Measurements from ENCODE around the gene FAF1. TPM values are rescaled to one million over a fixed set of nuclear protein-coding genes. Genes with fewer than 3 reads are reported as not detected.
"Not testable (repeated sequence)": the region's sequence is repeated elsewhere in the genome, so short reads cannot be mapped to it uniquely, and the experiment has no call there.

FAF1 gene
- total RNA-seq, 2 donors from 2014 or later, result 71.2 to 76.8 TPM

DNA sequence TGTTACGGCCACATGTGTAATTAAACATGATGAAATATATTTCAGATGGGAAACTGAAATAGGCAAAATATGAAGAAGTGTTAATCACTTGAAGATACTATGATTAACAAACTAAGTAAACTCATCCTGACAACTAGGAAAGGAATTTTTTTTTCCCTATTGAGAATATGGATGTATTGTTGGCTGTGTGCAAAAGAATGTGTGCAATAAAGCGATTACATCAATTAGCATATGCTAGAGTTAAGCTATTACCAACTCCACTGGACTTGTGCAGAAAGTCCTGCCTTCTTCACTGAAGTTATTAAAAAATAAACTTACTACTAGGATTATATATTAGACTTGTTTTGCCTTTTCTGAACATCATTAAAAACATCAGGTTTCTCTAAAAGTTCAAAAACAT, 393.7 kb downstream of the FAF1 start:
- ATAC-seq, result no peak
- no peak for DNase-seq
- intact Hi-C loops (cut with DNase I), result no loop called here

DNA sequence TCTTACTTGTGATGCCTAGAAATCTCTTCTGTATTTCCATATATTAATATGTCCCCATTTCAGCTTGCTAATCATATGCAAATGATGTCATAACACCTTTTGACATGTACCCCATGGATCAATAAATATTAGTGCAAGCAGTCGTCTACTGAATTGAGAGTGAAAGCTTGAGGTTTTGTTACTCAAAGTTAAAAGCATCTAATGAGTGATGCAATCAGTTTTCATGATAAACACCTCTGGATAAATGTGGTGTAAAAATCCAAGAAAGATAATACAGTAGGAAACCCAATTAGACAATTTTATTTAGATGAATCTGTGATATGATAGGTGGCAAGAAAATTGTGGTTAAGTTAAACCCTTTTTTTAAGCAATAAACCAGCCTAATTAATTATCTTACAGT, 395.6 kb downstream of the FAF1 start:
- ATAC-seq (no peak), DNase-seq (no peak)
- intact Hi-C loops (cut with DNase I), result no loop called here

DNA sequence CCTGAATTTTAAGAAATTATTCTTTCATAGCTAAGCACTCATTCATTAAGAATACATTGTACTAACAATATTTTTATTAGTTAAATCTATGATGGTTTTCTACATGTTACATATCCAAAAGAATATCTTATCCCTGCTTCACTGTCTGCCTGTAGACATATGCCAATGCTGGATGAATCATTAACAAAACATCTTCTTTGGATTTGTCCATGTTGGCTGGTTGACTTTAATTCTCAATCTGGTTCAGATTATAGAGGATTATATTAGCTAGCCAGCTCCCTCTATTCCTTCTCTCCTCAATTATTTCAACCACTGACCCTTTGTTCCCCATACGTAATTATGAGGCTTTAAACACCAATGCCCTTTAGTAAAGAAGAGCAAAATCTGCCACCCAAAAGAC, 398.0 kb downstream of the FAF1 start:
- DNase-seq (no peak), ATAC-seq (no peak)
- intact Hi-C loops (cut with DNase I), result no loop called here

DNA sequence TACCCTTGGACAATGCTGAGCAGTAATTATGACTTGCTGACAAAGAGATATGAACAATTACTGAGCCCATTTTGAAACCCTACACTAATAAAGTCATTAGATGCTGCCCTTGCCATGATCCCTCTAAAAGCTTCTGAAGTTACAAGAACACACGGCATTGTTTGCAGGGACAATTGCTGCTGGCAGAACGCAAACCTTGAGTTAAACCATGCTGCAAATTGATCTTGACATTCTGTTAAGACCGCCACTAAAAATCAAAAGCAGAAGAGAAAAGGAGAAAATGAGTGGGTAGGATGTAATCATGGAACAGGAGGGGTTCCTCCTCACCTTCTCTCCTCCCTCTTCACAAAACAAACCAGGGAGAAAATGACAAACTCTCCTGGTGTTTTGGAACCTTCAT, 400.6 kb downstream of the FAF1 start:
- intact Hi-C loops (cut with DNase I), result no loop called here
- DNase-seq (no peak), ATAC-seq (no peak)

DNA sequence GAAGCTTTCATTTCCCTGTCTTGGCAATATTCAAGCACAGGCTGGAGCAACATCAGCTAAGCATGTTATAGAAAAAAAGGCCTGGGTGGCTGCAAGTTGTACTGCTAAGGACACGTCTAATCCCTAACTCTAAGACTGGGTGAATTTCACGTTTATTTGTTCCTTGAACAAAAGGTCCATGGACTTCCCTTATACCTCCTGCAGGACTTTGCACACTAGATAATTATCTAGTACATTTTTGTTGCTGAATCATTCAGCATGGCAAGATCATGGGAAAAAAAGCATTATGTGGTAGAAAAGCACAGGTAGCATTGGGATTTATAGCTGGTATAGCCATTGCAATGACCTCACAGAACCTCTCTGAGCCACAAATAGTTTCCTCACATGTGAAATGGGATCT, 406.1 kb downstream of the FAF1 start:
- DNase-seq, result no peak
- intact Hi-C loops (cut with DNase I), result no loop called here
- no peak for ATAC-seq

DNA sequence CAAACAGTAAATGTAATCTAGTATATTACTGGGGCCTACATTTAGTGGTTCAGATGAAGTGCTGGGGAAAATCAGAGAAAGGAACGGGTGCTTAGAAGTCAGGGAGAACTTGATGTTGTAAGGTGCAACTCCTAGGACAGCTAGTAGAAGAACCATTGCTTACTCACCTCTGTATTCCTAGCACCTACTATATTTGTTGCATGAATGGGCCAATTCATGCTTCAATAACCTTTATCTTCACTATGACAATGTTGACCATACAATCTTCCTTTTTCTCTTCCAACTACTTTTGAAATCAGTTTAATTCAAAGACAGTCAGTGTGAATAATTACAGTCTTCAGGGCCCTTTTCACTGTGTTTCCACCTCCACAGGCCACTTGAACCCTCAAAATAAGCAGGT, 411.8 kb downstream of the FAF1 start:
- ATAC-seq, result no peak
- DNase-seq, result no peak
- intact Hi-C loops (cut with DNase I), result no loop called here

DNA sequence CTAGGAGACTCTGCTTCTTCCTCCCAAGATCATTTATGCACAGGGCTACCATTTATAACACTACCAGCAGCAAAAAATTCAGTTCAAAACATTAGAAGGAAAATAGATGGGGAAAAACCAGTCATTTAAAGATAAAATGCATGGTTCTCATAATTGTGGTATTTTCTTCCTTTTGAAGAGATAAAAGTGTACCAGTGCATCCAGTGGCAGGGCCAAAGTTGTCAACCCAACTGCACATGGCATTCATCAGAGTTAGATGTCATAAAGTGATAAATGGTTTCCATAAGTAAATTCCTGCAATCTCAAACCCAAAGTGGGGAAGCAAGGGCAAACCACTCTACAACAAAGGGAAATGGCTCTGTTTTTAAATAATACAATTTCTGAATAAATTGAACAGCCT, 417.7 kb downstream of the FAF1 start:
- no peak for ATAC-seq
- no peak for DNase-seq
- intact Hi-C loops (cut with DNase I), result no loop called here

DNA sequence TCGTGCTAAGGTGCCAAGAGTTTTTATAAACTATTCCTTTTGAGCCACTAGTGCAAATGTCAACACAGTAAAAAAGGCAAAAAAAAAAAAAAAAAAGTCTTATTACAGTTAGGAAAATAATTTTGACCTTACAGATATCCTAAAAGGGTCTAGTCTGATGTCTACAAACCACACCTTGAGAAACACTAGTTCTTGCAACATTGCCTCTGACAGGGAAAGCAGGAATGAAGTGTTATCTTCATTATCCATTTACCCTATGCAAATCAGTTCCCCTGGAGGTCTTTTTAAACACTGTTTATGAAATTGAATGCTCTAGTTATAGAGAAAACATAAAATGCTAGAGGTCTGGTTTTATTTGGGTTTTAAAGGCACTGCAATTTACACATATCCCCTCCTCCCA, 421.6 kb downstream of the FAF1 start:
- DNase-seq (no peak), ATAC-seq (no peak)
- intact Hi-C loops (cut with DNase I), result no loop called here

DNA sequence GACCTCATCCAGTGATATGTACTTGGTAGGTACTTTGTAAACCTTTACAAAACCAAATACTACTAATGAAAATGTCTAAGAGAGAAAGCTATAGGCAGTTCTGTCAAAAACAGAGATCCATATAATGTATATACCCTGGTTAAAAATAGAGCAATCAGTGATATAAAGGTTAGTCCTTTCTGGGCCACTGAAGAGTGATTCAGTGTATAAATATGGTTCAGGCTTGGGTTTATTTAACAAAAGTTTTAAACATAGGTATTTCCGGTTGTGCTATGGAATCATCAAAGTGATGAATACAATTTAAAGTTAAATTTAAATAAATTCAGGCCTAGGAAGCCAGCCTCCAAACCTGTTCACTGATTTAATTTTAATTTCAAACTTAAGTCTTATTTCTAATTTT, 428.5 kb downstream of the FAF1 start:
- intact Hi-C loops (cut with DNase I), result no loop called here
- DNase-seq, result no peak
- no peak for ATAC-seq

DNA sequence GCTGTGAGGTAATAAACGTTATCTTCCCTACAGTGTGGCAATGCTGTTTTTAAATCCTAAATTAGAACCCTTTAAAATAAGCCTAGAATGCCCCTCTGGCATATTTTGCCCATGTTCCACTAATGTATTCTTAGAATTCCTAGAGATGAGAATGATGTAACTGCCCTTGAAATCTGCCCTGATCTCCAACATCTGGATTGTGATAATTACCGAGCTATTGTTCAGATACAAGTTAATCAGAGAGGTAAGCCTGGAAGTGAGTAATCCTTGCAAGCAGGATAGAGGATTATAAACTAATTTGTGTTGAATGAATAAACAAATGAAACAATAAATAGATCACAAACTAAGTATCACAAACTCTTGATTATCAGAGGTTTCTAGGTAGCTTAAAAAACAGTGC, 429.0 kb downstream of the FAF1 start:
- intact Hi-C loops (cut with DNase I), result no loop called here
- ATAC-seq (no peak), DNase-seq (no peak)

DNA sequence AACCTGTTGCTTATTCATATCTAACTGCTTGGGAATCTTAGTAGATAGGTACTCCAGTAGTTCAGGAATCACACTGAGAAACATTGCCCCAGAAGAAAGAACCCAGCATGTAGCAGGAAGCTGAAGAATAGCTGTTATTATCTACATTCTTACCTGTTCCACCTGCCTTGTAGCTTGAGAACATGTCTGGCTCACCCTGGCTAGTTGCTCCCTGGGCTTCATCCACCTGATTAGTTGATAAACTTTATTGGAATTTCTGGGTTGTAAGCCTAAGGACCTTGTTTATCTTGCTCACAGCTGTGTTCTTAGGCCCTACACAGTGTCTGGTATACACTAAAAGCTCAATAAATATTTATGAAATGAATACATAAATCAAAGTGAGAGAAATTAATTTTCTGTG, 430.6 kb downstream of the FAF1 start:
- intact Hi-C loops (cut with DNase I), result no loop called here
- no peak for DNase-seq
- no peak for ATAC-seq

DNA sequence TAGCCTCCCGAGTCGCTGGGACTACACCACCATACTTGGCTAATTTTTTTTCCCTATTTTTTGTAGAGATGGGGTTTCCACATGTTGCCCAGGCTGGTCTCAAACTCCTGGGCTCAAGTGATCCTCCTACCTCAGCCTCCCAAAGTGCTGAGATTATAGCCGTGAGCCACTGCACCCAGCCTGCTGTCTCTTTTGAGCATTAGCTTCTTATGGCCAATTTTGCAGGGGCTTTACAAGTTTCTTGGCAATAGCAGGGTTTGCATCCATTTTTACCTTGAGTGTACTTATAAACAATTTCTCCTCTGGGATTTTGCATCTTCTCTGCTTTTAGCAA, 432.1 kb downstream of the FAF1 start:
- ATAC-seq; intact Hi-C loops (cut with DNase I); DNase-seq: not testable (repeated sequence)

DNA sequence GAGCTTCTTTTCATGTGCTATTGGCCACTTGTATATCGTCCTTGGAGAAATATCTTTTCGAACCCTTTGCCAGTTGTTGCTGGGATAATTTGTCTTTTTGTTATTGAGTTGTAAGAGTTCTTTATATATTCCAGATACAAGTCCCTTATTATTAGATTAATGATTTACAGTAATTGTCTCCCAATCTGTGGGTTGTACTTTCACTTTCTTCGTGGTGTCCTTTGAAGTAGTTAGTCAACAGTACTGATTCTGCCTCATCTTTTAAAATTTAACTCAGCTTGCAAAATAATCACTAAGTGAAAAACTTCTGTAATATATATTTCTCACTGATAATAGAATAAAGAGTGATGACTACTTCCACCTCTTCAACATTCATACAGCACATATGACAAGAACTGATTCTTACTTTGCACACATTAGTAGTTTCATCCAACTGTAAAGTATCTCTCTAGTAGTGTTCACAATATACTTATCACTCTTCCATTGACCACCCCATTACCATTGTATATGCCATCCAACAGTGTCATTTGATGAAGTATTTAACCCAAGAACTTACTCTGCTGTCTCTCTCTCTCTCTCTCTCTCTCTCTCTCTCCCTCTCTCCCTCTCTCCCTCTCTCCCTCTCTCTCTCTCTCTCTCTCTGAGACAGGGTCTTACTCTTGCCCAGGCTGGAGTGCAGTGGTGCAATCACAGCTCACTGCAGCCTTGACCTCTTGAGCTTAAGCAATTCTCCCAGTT, 432.6 kb downstream of the FAF1 start:
- no peak for ATAC-seq
- DNase-seq, result no peak

DNA sequence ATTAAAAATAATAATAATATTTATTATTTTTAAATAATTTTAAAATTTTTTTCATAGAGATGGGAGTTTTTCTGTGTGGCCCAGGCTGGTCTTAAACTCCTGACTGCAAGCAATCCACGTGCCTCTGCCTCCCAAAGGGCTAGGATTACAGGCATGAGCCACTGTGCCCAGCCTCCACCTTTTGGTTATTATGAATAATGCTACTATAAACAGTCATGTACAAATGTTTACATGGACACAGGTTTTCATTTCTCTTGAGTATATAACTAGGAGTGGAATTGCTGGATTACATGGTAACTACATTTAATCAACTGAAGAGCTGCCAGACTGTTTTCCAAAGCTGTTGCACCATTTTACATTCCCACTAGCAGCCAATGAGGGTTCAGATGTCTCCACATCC, 433.6 kb downstream of the FAF1 start:
- ATAC-seq, result no peak
- intact Hi-C loops (cut with DNase I), result no loop called here
- DNase-seq, result no peak

More for the DNA sequence above, 432.6 kb downstream of the FAF1 start:
- intact Hi-C loops (cut with DNase I), result no loop called here

DNA sequence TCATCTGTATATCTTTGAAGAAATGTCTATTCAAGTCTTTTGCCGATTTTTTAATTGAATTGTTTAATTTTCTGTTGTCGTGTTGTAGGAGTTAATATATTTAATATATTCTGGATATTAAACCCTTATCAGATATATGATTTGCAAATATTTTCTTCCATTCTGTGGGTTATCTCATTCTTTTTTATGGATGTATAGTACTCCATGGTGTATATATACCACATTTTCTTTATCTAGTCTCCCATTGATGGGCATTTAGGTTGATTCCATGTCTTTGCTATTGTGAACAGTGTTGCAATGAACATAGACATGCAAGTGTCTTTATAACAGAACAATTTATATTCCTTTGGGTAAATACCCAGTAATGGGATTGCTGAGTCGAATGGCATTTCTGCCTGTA, 436.5 kb downstream of the FAF1 start:
- ATAC-seq (no peak), DNase-seq (no peak)
- intact Hi-C loops (cut with DNase I), result no loop called here

DNA sequence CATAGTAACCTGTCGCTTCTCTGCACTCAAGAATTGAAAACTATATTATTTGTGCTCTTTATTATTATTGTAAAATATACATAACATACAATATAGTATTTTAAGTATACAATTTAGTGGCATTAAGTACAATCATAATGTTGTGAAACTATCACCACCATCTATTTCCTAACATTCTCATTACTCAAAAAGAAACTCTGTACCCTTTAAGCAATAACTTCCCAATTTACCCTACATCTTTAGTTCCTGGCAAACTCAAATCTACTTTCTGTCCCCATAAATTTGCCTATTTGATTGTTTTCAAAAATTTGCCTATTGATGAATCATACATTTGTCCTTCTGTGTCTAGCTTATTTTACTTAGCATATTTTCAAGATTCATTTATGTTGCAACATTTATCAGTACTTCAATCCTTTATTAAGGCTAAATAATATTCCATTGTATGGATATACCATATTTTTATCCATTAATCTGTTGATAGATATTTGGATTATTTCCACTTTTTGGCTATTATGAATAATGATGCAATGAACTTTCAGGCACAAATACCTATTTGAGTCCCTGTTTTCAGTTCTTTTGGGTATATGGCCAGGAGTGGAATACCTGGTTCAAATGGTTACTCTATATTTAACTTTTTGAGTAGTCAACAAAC, 437.2 kb downstream of the FAF1 start:
- ATAC-seq (no peak), DNase-seq (no peak)
- intact Hi-C loops (cut with DNase I), result no loop called here

DNA sequence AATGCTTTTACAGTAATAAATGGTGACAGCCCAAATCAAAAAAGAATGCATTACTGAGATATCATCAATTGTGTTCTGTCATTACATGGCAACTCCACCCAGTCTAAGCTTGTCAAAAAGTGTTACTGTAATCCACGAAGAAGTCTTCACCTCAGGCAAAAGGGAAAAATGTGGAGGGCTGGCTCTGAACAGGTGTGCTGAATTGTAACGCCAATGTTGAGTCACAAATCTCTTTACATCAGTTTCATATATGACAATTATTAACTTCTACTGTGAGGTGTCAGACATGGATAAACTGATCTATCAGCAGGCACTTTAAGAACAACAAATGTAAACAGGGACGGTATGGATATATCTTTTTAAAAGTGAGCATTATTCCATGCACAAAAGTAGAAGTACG, 438.4 kb downstream of the FAF1 start:
- DNase-seq, result no peak
- intact Hi-C loops (cut with DNase I), result no loop called here
- ATAC-seq, result no peak

DNA sequence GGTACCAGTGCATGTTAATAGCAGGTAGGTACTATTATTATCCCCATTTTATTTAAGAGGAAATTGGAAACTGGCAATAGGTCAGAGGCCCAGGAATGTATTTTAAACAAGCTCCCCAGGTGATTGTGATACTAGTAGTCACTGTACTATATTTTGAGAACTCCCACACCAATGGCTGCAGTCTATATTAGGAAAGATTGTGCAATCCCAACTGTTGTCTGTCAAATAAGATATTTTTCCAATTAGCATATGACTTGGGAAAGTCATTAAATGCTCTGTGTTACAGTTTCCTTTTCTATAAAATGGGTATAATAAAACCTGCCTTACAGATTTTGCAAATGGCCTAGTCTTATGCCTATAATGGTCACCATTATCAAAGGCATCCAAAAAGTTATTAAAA, 442.6 kb downstream of the FAF1 start:
- no peak for DNase-seq
- intact Hi-C loops (cut with DNase I), result no loop called here
- ATAC-seq, result no peak

DNA sequence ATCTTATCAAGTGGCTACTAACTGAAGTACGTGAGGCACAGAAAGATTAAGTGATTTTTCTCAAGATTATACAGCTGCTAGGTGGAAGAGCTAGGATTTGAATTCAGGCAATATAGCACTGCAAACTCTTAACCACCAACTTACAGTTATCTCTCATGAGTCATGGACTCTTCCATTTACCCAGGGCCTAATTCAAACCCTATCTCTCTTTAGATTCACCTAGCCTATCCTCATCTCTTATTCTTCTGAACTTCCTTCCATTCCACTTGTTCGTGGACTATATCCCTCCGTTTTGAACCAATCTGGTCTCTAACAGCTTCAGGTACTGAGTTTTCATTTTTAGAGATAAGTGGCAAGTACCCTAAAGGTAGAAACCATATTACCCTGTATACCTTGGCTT, 444.0 kb downstream of the FAF1 start:
- DNase-seq (no peak), ATAC-seq (no peak)
- intact Hi-C loops (cut with DNase I), result no loop called here

DNA sequence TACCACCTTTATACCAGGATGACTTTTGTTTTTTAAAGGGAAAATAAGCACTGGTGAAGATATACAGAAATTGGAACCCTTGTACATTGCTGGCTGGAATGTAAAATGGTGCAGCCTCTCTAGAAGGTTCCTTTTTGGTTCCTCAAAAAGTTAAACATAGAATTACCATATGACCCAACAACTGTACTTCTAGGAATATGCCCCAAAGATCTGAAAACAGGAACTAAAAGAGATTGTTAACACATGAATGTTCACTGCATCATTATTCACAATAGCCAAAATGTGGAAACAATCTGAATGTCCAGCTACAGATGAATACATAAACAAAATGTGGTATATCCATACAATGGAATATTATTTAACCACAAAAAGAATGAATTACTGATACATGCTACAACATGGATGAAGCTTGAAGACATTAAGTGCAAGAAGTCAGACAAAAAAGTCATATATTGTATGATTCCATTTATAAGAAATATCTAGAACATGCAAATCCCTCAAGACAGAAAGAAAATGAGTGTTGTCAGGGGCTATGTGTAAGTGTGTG, 452.0 kb downstream of the FAF1 start:
- no peak for DNase-seq
- ATAC-seq, result no peak
- intact Hi-C loops (cut with DNase I), result no loop called here

DNA sequence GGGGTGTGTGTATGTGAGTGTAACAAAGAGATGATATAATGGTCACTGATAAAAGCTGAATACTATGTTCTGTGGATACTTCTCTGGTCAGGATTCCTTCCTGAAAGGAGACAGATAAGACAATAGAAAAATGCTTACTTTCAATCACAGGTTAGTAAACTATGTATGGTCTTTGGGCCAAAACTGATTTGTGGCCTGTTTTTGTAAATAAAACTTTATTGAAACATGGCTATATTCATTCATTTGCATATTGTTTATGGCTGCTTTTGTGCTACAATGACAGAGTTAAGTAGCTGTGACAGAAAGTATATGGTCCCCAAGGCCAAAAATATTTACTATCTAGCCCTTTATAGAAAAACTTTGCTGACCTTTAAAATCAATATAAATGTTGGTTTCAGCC, 454.6 kb downstream of the FAF1 start:
- intact Hi-C loops (cut with DNase I), result no loop called here
- no peak for ATAC-seq
- DNase-seq, result no peak

Measured in left cardiac atrium (tissue), 4 donors.